HepG2 (cell line): ENCODE results near the gene AREL1. TPM values are rescaled to one million over a fixed set of nuclear protein-coding genes. Genes with fewer than 3 reads are reported as not detected.

ENCODE experiments used
- ATAC-seq: fragments of 200-7000 bp; cut with Tn5 transposase; 3 replicates; pipeline ENCODE4 v1.9.1; 2020; ENCODE audit warnings: mild to moderate bottlenecking, moderate library complexity
- BruUV-seq: library from RNA; stranded (reverse); fragments of 400-500 nt; replicated peaks from 2 replicates; lab custom pipeline; 2021; lab: Mats Ljungman, UMichigan
- CTCF ChIA-PET: fragments of 300-600 bp; formaldehyde crosslinking; extraction: SDS; loops from one replicate; lab custom pipeline; 2021; ENCODE audit warnings: low total read pairs, inconsistent platforms, low intra/inter-chr PET ratio; lab: Yijun Ruan, JAX
- POLR2A ChIA-PET: fragments of 350-600 bp; sonication (Branson Sonifier 250); formaldehyde crosslinking; loops from one replicate; lab custom pipeline; 2020; ENCODE audit warnings: antibody characterized with exemption, inconsistent platforms; lab: Yijun Ruan, JAX
- DNase-seq: peaks from one replicate; pipeline ENCODE4 v3.0.0-alpha.2; 2015; ENCODE audit warnings: low spot score
- FAIRE-seq: peaks from 3 replicates; lab custom pipeline; 2011; peaks lifted over from hg19 to GRCh38; lab: Jason Lieb, UNC
- H2AFZ ChIP-seq: one replicate; pipeline ENCODE4 v1.6.1; 2011; ENCODE audit warnings: low read length, inconsistent platforms
- H3K27ac ChIP-seq: fragments of 300-600 bp; 3 replicates; pipeline ENCODE4 v1.8.0; 2011; ENCODE audit warnings: mixed run types, mild to moderate bottlenecking, mixed read lengths, low read length, inconsistent platforms; ENCODE audit not compliant: insufficient read depth; ENCODE audit errors: extremely low read length
- H3K27me3 ChIP-seq, 2 experiments: fragments of 200-600 bp in 1 of 2; 2 replicates in 1 of 2; 3 replicates in 1 of 2; pipeline versions ENCODE4 v1.6.0 to v1.8.0; 2011; ENCODE audit warnings: low read length in 2 of 2, mild to moderate bottlenecking in 2 of 2, moderate library complexity in 2 of 2, inconsistent platforms in 1 of 2; ENCODE audit not compliant: insufficient read depth in 2 of 2, control insufficient read depth in 1 of 2
- H3K36me3 ChIP-seq, 2 experiments: fragments of 200-600 bp in 1 of 2; replicated peaks in 1 of 2; 2 replicates in 1 of 2; 3 replicates in 1 of 2; pipeline versions ENCODE4 v1.5.1 to v1.8.0; 2011; ENCODE audit warnings: low read length in 2 of 2, inconsistent platforms in 1 of 2; ENCODE audit not compliant: insufficient read depth in 2 of 2, control insufficient read depth in 1 of 2
- H3K4me1 ChIP-seq: 2 replicates; pipeline ENCODE4 v1.5.1; 2012; ENCODE audit warnings: low read length, inconsistent platforms; ENCODE audit not compliant: insufficient read depth
- H3K4me2 ChIP-seq: 2 replicates; pipeline ENCODE4 v1.6.0; 2011; ENCODE audit warnings: low read depth, low read length, inconsistent platforms
- H3K4me3 ChIP-seq, 3 experiments: fragments of 200-600 bp in 1 of 3; sonication (generic), shearing (Covaris generic) in 1 of 3; replicated peaks in 1 of 3; 2 replicates each; pipeline ENCODE4 v1.5.1; 2011 to 2016; ENCODE audit warnings: low read length in 3 of 3, inconsistent platforms in 2 of 3, low read depth in 2 of 3, mild to moderate bottlenecking in 2 of 3, control low read depth in 1 of 3, mixed read lengths in 1 of 3; ENCODE audit not compliant: insufficient read depth in 1 of 3
- H3K79me2 ChIP-seq: one replicate; pipeline ENCODE4 v1.6.1; 2011; ENCODE audit warnings: low read length, inconsistent platforms; ENCODE audit not compliant: insufficient read depth
- H3K9ac ChIP-seq: 2 replicates; pipeline ENCODE4 v1.6.0; 2011; ENCODE audit warnings: mild to moderate bottlenecking, low read depth, low read length, inconsistent platforms; ENCODE audit not compliant: insufficient read depth
- H3K9me3 ChIP-seq: 2 replicates; pipeline ENCODE4 v1.5.1; 2012; ENCODE audit warnings: mild to moderate bottlenecking, low read length
- H4K20me1 ChIP-seq: 2 replicates; pipeline ENCODE4 v1.6.0; 2011; ENCODE audit warnings: inconsistent platforms, mild to moderate bottlenecking, low read length, moderate library complexity; ENCODE audit not compliant: insufficient read depth
- AKAP8 ChIP-seq: sonication (generic); formaldehyde crosslinking; IDR thresholded peaks from 2 replicates; pipeline ENCODE4 v1.5.1; 2020; ENCODE audit warnings: mild to moderate bottlenecking, missing genetic modification reagents
- ARHGAP35 ChIP-seq: sonication (generic); formaldehyde crosslinking; IDR thresholded peaks from 2 replicates; pipeline ENCODE4 v1.9.0; 2022; ENCODE audit warnings: mild to moderate bottlenecking, inconsistent platforms, moderate library complexity, missing genetic modification reagents, borderline replicate concordance
- ATF5 ChIP-seq: sonication (generic); formaldehyde crosslinking; IDR thresholded peaks from 2 replicates; pipeline ENCODE4 v1.4.0; 2020; ENCODE audit warnings: mild to moderate bottlenecking, low read depth, missing genetic modification reagents
- CCDC6 ChIP-seq: sonication (generic); formaldehyde crosslinking; IDR thresholded peaks from 2 replicates; pipeline ENCODE4 v1.8.1; 2022; ENCODE audit warnings: mild to moderate bottlenecking, missing genetic modification reagents, moderate library complexity
- KDM5A ChIP-seq: fragments of 200-600 bp; sonication (generic); IDR thresholded peaks from 2 replicates; pipeline ENCODE4 v1.7.0; 2018; ENCODE audit warnings: antibody characterized with exemption, mild to moderate bottlenecking, low read length, borderline replicate concordance
- LBX2 ChIP-seq: sonication (generic); formaldehyde crosslinking; IDR thresholded peaks from 2 replicates; pipeline ENCODE4 v1.5.0; 2020; ENCODE audit warnings: missing genetic modification reagents, mild to moderate bottlenecking, borderline replicate concordance
- NR0B2 ChIP-seq: sonication (generic); formaldehyde crosslinking; IDR thresholded peaks from 2 replicates; pipeline ENCODE4 v1.4.0; 2020; ENCODE audit warnings: mild to moderate bottlenecking, missing genetic modification reagents
- RBM22 ChIP-seq: fragments of 200-400 bp; formaldehyde crosslinking; optimal IDR thresholded peaks from 2 replicates; pipeline ENCODE3; 2017; ENCODE audit warnings: mild to moderate bottlenecking, low read length, moderate library complexity
- RFXANK ChIP-seq: IDR thresholded peaks from 2 replicates; pipeline ENCODE4 v1.6.1; 2016
- RXRA ChIP-seq: sonication (generic); formaldehyde crosslinking; IDR thresholded peaks from 2 replicates; pipeline ENCODE4 v1.5.1; 2020; ENCODE audit warnings: missing genetic modification reagents
- SP2 ChIP-seq: sonication (generic); formaldehyde crosslinking; IDR thresholded peaks from 2 replicates; pipeline ENCODE4 v1.5.1; 2020; ENCODE audit warnings: mild to moderate bottlenecking, missing genetic modification reagents
- ZFAT ChIP-seq: sonication (generic); formaldehyde crosslinking; conservative IDR thresholded peaks from 2 replicates; pipeline ENCODE4 v1.8.1; 2023; ENCODE audit warnings: missing genetic modification reagents, inconsistent platforms
- ZNF33A ChIP-seq: sonication (generic); formaldehyde crosslinking; IDR thresholded peaks from 2 replicates; pipeline ENCODE4 v1.5.1; 2020; ENCODE audit warnings: missing genetic modification reagents, mild to moderate bottlenecking, moderate library complexity, borderline replicate concordance
- WGBS: methylation state at CpG from one replicate; pipeline ENCODE4 v1.1.6; 2017; ENCODE audit warnings: low lambda C conversion rate; 5-methylcytosine and 5-hydroxymethylcytosine counted together
- in situ Hi-C: cut with HindIII; loops from 2 replicates; pipeline ENCODE4 v1.10.0; 2017; ENCODE audit warnings: low pct_unique_long_range_greater_than_20kb; ENCODE audit not compliant: extremely low pct_ligation_motif_present
- intact Hi-C: fragments of 100-400 bp; cut with micrococcal nuclease; formaldehyde crosslinking; loops from one replicate; pipeline ENCODE4 v1.10.0; 2022; ENCODE audit not compliant: unreplicated experiment
- polyA plus RNA-seq, 8 experiments: library from polyadenylated mRNA; depleted of rRNA in 3 of 8; stranded (reverse) in 7 of 8; unstranded in 1 of 8; fragments of >200 nt; fragmentation: Illumina TruSeq in 4 of 8; extraction: Trizol in 4 of 8; gene quantifications; 2 replicates each; pipeline versions ENCODE4 v1.2.1 to v1.2.3, GENCODE V29; 2011 to 2016; ENCODE audit warnings: low read depth in 4 of 8, missing spikeins in 1 of 8, mixed read lengths in 1 of 8; ENCODE audit not compliant: insufficient read depth in 1 of 8
- total RNA-seq, 5 experiments: library from RNA; depleted of rRNA; stranded (reverse); fragments of >200 nt; fragmentation: Illumina TruSeq; extraction: Trizol; gene quantifications; 2 replicates each; pipeline ENCODE4 v1.2.3, GENCODE V29; 2016; ENCODE audit warnings: low read depth in 1 of 5
- TF ChIP-seq, protein P1 (sequence below), 2 experiments: sonication (generic) in 1 of 2; formaldehyde crosslinking in 1 of 2; IDR thresholded peaks; 2 replicates each; pipeline versions ENCODE4 v1.4.0 to v1.6.1; 2016 to 2020; ENCODE audit warnings: borderline replicate concordance in 1 of 2, low read depth in 1 of 2, mild to moderate bottlenecking in 1 of 2, missing genetic modification reagents in 1 of 2
- TF ChIP-seq, protein P2 (sequence below): sonication (generic); IDR thresholded peaks from 2 replicates; pipeline ENCODE4 v1.6.1; 2016; ENCODE audit warnings: low read depth, borderline replicate concordance

The AREL1 gene
- total and polyA plus RNA-seq, 2 of the 13 experiments (the other 11 are each of a cell fraction or from before 2014, with no cell fraction given): 21.3 to 25.4 TPM

DNA sequence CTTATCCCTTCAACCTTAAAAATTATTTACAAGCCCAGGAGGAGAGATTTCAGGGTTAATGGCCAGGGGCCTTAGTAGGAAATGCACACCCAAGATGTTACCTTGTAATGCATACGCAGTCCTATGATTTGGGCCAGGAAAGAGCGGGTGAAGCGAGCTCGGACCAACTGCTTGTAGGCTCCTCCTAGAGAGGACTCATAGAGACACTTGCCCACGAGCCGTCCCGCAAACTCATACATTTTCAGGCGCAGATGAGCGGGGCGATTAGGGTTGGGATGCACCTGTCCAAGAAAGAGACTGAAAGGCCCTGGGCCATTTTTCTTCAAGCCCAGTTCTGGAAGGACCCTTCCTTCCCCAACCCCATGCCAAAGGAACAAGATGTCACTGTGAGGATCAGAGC lies 43.0 kb downstream of the AREL1 start:
- TF ChIP-seq RFXANK (CRISPR knock-in tag): no peak
- TF ChIP-seq RXRA: no peak
- no peak for TF ChIP-seq NR0B2 (CRISPR knock-in tag)
- no peak for TF ChIP-seq SP2 (CRISPR knock-in tag)
- TF ChIP-seq ATF5 (CRISPR knock-in tag): no peak
- TF ChIP-seq ZFAT (CRISPR knock-in tag): no peak
- TF ChIP-seq CCDC6 (CRISPR knock-in tag): no peak
- TF ChIP-seq, protein P1, sequence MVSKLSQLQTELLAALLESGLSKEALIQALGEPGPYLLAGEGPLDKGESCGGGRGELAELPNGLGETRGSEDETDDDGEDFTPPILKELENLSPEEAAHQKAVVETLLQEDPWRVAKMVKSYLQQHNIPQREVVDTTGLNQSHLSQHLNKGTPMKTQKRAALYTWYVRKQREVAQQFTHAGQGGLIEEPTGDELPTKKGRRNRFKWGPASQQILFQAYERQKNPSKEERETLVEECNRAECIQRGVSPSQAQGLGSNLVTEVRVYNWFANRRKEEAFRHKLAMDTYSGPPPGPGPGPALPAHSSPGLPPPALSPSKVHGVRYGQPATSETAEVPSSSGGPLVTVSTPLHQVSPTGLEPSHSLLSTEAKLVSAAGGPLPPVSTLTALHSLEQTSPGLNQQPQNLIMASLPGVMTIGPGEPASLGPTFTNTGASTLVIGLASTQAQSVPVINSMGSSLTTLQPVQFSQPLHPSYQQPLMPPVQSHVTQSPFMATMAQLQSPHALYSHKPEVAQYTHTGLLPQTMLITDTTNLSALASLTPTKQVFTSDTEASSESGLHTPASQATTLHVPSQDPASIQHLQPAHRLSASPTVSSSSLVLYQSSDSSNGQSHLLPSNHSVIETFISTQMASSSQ (IDR thresholded peaks at IDR 0.05; ENCODE audit: low read depth): no peak
- TF ChIP-seq, protein P1 (CRISPR knock-in tag; IDR thresholded peaks at IDR 0.05; ENCODE audit: borderline replicate concordance): no peak
- TF ChIP-seq AKAP8 (CRISPR knock-in tag): no peak
- TF ChIP-seq ZNF33A (CRISPR knock-in tag): no peak
- TF ChIP-seq LBX2 (CRISPR knock-in tag): no peak
- TF ChIP-seq ARHGAP35 (CRISPR knock-in tag): no peak
- no peak for TF ChIP-seq RBM22
- TF ChIP-seq KDM5A: no peak
- TF ChIP-seq, protein P2, sequence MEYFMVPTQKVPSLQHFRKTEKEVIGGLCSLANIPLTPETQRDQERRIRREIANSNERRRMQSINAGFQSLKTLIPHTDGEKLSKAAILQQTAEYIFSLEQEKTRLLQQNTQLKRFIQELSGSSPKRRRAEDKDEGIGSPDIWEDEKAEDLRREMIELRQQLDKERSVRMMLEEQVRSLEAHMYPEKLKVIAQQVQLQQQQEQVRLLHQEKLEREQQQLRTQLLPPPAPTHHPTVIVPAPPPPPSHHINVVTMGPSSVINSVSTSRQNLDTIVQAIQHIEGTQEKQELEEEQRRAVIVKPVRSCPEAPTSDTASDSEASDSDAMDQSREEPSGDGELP: no peak
- Histone ChIP-seq H3K4me2 (no peak overlapping the region), H3K36me3 (peaks cover 15 to 64% of the 10 kb centered on the region in 2 experiments), H4K20me1 (no peaks in the 10 kb centered on the region), H3K4me1 (no peaks in the 10 kb centered on the region), H3K9me3 (no peaks in the 10 kb centered on the region), H3K27me3 (no peaks in the 10 kb centered on the region), H3K79me2 (no peaks in the 10 kb centered on the region), H3K27ac (no peak overlapping the region), H2AFZ (no peak overlapping the region), H3K4me3 (no peak overlapping the region), H3K9ac (no peak overlapping the region)
- ChIA-PET CTCF (no interaction called here), POLR2A (no interaction called here)
- intact Hi-C loops (no loop called here), in situ Hi-C loops (no loop called here)
- DNase-seq: no peak
- no TSS peak for BruUV-seq
- FAIRE-seq: no peak
- 98% methylated on average over 10 of the region's 10 CpGs for WGBS
- no peak for ATAC-seq
